ENCODE results near the gene DHX57. TPM values are rescaled to one million over a fixed set of nuclear protein-coding genes. Genes with fewer than 3 reads are reported as not detected.

The DHX57 gene
- total RNA-seq, 1 experiment from 2014 or later, result 27.5 TPM

DNA sequence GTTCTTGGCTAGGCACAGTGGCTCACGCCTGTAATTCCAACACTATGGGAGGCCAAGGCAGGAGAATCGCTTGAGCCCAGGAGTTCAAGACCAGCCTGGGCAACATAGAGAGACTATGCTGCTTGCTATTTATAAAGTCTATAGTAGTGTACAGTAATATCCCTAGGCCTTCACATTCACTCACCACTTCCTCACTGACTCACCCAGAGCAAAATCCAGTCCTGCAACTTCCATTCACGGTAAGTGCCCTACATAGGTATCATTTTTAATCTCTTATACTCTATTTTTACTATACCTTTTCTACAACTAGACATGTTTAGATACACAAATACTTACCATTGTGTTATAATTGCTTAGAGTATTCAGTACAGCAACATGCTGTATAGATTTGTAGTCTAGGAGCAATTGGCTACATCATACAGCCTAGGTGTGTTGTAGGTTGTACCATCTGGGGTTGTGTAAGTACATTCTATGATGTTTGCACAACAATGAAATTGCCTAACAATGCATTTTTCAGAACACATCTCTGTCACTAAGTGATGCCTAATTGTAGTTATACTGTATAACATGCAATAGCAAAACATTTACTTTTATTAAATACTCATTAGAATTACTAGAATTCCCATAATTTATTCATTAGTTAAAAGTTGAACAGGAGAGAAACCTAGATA is 8.8 kb downstream of the DHX57 start:
- no peak overlapping the region for H3T11ph ChIP-seq (ENCODE audit: low read length)
- H4K20me1 ChIP-seq (ENCODE audit: control insufficient read depth, insufficient read depth, insufficient read length), result no peaks in the 10 kb centered on the region
- no peak overlapping the region for H3K23ac ChIP-seq (ENCODE audit: insufficient read length, low read depth, low read length)
- Mint-ChIP-seq H3K27ac (no peak overlapping the region), H3K36me3 (ENCODE audit: insufficient read depth in 1 of 3, low read depth in 3 of 3) (peaks cover 1 to 27% (median 22%) of the 10 kb centered on the region in 3 experiments), H3K4me1 (no peaks in the 10 kb centered on the region), H3K4me3 (no peak overlapping the region), H3K27me3 (ENCODE audit: low read depth) (no peaks in the 10 kb centered on the region), H3K9me3 (peaks cover 0 to 3% of the 10 kb centered on the region in 2 experiments; a peak in 2 of 5 replicates)
- no peaks in the 10 kb centered on the region for H3K9me3 ChIP-seq (ENCODE audit: control insufficient read depth, low read depth, low read length)
- H3K27ac ChIP-seq (ENCODE audit: insufficient read length, low read depth, low read length), result no peak overlapping the region
- H4K8ac ChIP-seq (replicated peaks; ENCODE audit: insufficient read length, low read depth, low read length), result no peak overlapping the region
- H3K23me2 ChIP-seq (ENCODE audit: insufficient read length, low read depth, low read length, poor library complexity, severe bottlenecking), result no peaks in the 10 kb centered on the region
- no peak overlapping the region for H4K91ac ChIP-seq (ENCODE audit: insufficient read length, low read depth, low read length)
- H3K9ac ChIP-seq (ENCODE audit: extremely low read depth, insufficient read length, low read length), result no peak overlapping the region
- no peak overlapping the region for H3K4ac ChIP-seq (ENCODE audit: low read depth, low read length)
- no peak overlapping the region for H3K14ac ChIP-seq (ENCODE audit: insufficient read depth, low read length)
- TF ChIP-seq, protein P1, sequence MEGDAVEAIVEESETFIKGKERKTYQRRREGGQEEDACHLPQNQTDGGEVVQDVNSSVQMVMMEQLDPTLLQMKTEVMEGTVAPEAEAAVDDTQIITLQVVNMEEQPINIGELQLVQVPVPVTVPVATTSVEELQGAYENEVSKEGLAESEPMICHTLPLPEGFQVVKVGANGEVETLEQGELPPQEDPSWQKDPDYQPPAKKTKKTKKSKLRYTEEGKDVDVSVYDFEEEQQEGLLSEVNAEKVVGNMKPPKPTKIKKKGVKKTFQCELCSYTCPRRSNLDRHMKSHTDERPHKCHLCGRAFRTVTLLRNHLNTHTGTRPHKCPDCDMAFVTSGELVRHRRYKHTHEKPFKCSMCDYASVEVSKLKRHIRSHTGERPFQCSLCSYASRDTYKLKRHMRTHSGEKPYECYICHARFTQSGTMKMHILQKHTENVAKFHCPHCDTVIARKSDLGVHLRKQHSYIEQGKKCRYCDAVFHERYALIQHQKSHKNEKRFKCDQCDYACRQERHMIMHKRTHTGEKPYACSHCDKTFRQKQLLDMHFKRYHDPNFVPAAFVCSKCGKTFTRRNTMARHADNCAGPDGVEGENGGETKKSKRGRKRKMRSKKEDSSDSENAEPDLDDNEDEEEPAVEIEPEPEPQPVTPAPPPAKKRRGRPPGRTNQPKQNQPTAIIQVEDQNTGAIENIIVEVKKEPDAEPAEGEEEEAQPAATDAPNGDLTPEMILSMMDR (conservative IDR thresholded peaks at IDR 0.05), result no peak
- H3K18ac ChIP-seq (ENCODE audit: insufficient read length, low read depth, low read length), result no peak overlapping the region
- no peaks in the 10 kb centered on the region for H3K79me1 ChIP-seq (ENCODE audit: insufficient read depth, low read depth, low read length, poor library complexity, severe bottlenecking)
- H3K79me2 ChIP-seq (ENCODE audit: insufficient read depth, low read length), result no peaks in the 10 kb centered on the region; the same call in 1 of the 2 replicates
- H2AFZ ChIP-seq (ENCODE audit: low read length), result no peak overlapping the region
- no peak overlapping the region for H2BK15ac ChIP-seq (ENCODE audit: low read depth, low read length)
- no peak overlapping the region for H2BK120ac ChIP-seq (ENCODE audit: low read depth, low read length, poor library complexity, severe bottlenecking)
- DNase-seq, result no peak
- H2AK5ac ChIP-seq (ENCODE audit: insufficient read length, low read length), result no peak overlapping the region
- no CpG with 5 or more reads among the region's 3 CpGs for WGBS (ENCODE audit: extremely low coverage, insufficient read length, low lambda C conversion rate)
- H3K56ac ChIP-seq (ENCODE audit: insufficient read length, low read depth, low read length), result no peak overlapping the region
- no peak overlapping the region for H2BK12ac ChIP-seq (ENCODE audit: insufficient read length, low read depth, low read length)
- no peak overlapping the region for H2BK5ac ChIP-seq (ENCODE audit: insufficient read length, low read length)
- no peaks in the 10 kb centered on the region for H3K4me1 ChIP-seq (ENCODE audit: insufficient read depth, low read length)
- no peak overlapping the region for H4K5ac ChIP-seq (ENCODE audit: insufficient read length, low read depth, low read length)
- no peak overlapping the region for H3K4me2 ChIP-seq (ENCODE audit: insufficient read depth, insufficient read length, low read length)
- H2BK20ac ChIP-seq (ENCODE audit: low read depth, low read length, poor library complexity, severe bottlenecking), result no peak overlapping the region
- H3K27me3 ChIP-seq (ENCODE audit: insufficient read depth, low read length), result no peaks in the 10 kb centered on the region

All from H9 (cell line).